Ramos (cell line): ENCODE data around the gene NECAB2.

ENCODE experiments used
- in situ Hi-C: fragments of 300-500 bp; cut with MboI; formaldehyde crosslinking; loops from one replicate; pipeline ENCODE4 v1.14.3; 2022; ENCODE audit warnings: low sequenced_read_pairs; ENCODE audit not compliant: unreplicated experiment

NECAB2 gene

DNA sequence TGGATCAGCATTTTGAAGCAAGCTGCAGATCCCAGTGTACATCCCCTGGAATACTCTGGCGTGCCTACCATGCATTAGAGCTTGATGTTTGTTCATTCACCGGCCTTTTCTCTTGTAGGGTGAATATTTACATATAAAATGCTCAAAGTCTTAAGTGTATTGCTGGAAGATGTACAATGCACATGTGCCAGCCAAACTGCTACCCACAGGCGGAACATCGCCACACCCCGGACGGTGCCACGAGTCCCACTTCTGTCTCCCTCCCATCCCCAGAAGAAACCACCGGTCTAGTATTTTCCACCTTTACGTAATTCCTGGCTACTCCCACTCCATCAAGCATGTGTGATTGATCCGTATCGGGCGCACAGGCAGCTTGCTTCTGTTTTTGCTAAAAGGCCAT is 70.4 kb downstream of the NECAB2 start:
- in situ Hi-C loops, result no loop called here

DNA sequence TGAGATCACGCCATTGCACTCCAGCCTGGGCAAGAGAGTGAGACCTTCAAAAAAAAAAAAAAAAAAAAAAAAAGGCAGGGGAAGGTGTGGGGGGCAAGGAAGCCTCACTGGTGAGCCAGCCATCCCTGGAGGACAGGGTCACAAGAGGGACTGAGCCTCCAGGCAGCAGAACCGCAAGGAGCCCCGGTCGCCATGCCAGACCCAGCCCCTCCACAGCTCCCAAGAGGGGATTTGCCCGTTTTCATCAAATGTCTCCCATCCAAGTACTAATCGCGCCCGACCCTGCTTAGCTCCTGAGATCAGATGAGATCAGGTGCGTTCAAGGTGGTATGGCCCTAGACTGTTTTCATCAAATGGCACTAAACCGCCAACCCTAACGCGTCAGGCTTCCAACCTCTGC is 71.7 kb downstream of the NECAB2 start:
- in situ Hi-C loops, result no loop called here

DNA sequence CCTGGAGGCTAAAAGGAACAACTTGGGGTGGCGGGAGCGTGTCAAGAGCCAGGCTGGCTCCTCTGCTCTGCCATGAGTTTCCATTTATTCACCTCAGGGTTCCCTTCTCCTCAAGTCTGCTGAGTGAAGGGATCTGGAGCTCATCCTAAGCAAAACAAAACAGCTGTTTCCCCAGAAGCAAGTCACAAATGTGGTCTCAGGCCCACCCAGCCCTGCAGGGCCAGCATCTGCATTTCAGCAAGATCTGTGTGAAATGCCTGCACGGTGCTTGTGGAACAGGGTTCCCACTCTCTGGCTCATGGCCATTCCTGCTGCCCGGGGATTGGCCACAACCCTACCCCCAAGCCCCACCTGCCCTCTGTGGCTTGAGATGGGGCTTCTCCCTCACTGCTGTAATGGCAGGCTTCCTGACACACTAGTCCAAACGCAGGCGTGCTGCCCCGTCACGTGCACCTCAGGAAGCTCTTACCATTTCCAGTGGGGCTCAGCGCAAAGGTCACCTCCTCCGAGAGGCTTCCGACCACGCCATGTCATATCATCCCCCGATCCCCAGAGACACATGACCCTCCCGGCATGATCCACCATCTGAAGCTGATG is 72.3 kb downstream of the NECAB2 start:
- in situ Hi-C loops, result no loop called here

DNA sequence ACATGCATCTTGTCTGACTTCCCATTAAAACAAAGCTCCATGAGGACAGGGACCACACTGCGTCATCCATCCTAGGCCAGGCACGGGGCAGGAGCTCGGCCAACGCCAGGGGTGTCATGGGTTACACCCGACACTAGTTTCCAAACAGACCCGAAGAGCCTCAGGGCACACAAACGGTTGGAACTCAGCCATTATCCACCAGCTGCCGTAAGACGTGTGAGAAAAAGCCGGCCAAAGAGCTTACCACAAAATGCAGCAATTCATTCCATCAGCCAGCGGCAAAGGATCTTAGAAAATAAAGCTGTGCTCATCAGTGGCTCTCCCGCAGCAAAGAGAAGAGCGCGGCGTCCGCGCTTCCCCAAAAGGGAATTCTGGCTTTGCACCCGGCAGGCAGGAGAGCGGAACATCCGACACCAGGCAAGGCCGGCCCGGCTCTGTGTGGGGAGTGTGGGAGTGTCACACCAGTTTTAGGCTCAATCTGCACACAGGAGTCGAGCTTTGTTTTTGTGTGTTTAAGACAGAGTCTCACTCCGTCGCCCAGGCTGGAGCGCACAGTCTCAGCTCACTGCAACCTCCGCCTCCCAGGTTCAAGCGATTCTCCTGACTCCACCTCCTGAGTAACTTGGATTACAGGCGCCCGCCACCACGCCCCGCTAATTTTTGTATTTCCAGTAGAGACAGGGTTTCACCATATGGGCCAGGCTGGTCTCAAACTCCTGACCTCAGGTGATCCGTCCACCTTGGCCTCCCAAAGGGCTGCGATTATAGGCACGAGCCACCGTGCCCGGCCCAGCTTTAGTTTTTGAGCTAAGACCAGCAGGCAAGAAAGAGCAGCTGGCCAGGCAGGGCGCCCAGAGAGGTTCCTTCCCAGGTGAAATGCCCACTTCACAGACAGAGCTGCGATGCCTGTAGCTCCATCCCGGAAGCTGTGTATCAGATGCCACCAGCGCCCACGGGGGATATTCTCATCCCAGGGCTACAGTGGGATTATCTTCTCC is 73.1 kb downstream of the NECAB2 start:
- in situ Hi-C loops, result no loop called here

DNA sequence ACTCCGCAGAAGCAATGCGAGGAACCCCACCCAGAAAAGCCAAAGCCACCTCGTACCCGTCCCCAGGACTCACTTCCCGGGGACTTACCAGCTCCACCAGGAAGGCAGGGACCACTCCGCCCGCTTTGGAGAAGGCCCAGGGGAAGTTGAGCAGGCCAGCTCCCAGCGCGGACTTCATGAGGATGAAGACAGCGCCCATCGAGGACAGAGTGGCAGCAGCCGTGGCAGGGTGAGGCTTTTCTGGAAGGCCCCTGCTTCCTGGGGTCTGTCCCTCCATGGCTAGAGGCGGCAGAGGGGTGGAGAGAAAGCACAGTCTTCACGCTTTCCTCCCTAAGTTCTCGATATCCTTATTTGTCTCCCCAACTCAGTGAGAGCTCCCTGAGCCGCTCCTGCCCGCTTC is 73.8 kb downstream of the NECAB2 start:
- in situ Hi-C loops, result no loop called here

DNA sequence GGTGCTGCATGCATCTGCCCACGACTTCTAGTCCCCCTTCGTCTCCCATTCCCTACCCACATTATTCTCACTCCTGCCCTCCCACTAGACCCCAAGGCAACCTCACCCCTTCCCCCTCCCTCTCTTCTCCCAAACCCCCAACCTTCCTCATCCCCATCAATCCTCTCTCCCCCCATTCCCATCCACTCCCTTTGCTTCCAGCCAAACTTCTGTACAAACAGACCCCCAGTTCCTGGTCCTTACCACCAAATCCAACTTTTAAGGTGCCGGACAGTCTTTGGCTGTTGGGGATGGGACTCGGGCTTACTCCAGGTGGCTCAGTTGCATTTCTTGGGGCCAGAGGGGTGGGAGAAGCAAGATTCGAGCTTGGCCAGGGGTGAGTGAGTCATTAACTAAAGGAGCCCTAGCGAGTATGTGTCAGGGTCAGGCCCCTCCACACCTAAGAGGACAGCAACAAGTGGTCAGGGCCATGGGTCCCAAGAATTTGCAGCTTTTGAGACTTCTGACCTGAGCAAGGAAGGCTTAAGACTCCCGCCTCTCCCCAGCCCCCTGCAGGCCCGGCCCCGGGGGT is 74.3 kb downstream of the NECAB2 start, which contains the start of gene SLC38A8:
SLC38A8 (minus strand) TSS at position 488 of the 571 bp plus-strand sequence. CDS start 638 bp downstream, outside the sequence.
- in situ Hi-C loops, result no loop called here

DNA sequence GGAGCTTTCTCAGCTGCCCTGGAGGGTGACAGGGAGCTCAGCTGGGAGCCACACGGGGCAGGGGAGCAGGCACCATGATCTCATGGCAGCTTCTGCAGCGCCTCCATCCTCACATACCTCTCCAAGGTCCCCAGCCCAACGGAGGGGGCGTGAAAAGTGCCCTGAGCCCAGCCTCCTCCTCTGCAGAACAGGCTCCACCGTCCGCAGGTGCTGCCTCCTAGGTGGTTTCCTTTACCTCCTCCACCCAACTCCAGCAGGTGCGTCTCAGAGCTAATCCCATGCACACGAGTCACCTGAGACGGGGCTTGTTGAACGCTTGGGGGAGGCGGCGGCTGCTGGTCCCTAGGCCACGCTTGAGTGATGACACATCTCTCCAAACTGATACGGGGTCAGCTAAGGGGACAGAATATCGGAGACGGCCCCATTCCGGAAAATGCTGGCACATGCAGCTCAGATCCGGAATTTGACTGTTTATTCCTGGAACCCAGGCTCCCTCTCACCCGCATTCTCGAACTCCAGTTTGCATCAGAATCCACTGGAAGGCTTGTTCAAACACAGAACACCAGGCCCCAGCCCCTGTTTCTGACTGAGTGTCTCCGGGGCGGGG is 74.9 kb downstream of the NECAB2 start:
- in situ Hi-C loops, result no loop called here

DNA sequence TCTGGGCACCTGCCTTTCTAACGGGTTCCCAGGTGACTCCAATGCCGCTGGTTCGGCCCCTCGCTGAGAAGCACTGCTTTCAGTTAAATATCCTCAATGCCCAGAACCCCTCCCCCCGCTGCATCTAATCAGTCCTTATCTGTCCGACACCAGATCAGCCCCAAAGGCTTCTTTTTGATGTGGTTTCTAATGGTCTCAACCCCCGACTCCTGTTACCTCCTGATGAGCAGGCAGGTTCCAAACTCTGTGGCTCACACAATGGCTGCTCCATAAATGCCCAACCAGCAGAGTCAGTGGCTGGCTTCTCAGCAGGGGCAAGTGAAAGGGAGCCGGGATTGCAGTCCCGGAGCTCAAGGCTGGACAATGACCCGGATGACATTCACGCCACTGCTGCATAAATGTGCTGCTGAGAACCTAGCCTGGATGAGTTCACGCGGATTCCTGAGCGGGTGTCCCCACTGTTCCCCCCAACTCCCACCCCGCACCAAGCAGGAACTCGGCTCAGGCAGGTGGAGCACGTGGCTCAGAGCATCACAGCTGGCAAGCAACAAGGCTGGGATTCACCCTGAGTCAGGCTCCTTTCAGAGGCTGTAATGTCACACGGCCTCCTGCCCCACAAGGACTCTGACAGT is 75.6 kb downstream of the NECAB2 start:
- in situ Hi-C loops, result no loop called here

DNA sequence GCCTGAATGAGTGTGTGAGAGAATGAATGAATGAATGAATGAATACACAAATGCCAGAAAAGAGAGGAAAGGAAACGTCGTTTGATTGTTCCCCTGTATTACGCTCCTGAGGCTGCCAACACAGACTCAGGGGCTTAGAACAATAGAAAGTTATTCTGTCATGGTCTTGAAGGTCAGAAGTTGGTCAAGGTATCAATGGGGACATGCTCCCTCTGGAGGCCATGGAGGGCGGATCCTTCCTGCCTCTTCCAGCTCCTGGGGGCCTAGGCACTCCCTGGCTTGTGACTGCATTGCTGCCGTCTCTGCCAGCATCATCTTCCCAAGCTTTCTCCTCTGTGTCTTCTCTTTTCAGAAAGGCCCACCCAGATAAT is 76.1 kb downstream of the NECAB2 start:
- in situ Hi-C loops, result no loop called here

DNA sequence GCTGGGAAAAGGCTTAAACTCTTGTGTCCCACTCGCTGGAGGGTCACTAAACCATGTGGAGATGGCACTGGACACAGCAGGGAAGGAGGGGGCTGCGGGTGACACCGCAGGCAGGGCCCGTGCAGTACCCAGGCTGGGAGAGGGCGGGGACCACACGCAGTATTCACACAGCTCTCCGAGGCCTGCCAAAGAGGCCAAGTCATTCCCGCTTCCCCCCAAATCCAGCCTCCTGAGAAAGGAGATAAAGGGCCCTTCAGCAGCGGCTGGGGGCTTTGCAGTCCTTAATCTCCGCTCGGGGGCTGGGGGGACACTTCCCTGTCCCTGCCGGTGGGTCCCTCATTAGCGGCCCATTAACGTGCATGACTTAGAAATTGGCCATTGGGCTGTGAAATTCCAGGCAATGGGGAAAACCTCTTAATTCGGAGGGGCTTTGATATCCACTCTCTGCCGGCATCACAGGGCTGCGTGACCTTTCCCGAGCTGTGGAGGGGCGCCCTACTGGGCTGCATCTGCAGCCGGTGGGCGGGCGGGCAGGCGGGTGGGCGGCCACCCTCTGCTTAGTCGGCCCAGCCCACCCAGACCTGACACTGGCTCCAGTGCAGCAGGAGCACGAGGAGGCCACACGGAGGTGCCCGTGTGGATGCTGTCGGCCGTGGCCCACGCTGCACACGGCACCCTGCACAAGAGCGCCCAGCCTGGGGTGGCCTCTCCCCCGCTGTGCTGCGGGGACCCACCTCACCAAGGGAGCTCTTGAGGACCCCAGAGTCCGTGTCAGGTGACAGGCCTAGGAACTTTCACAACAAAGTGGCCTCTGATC is 77.2 kb downstream of the NECAB2 start:
- in situ Hi-C loops, result no loop called here

DNA sequence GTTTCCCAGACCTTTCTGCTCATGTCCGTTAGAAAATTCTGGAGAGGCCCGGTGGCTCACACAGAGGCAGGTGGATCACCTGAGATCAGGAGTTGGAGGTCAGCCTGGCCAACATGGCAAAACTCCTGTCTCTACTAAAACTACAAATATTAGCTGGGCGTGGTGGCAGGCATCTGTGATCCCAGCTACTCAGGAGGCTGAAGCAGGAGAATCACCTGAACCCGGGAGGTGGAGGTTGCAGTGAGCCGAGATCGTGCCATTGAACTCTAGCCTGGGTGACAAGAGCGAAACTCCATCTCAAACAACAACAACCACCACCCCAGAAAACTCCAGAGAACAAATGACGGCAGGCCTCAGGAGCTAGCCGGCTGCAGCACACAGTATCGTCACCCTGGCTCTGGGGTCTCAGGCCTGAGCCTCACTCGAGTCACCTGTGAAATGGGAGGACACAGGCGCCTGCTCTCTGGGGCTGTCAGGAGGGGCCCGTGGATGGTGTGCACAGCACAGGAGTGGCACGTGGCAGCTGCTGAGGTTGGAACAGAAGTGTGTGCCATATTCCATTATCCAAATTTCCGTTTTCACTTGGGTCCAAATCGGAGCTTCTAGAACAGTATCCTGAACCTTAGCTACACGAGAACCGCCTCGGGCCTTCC is 77.9 kb downstream of the NECAB2 start:
- in situ Hi-C loops, result no loop called here

DNA sequence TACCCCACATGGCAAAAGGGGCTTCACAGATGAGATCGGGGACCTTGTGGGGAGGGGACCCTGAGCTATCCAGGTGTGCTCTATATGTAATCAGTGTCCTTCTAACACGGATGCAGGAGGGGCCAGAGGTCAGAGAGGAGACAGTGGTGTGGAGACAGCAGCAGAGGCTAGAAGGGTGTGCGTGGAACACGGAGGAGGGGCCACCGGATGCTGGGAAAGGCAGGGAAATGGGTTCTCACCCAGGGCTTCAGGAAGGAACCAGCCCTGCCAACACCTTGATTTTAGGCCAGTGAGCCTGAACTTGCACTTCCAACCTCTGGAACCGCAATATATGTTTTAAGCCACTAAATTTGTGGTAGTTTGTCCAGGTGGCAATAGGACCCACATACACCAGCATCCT is 79.2 kb downstream of the NECAB2 start:
- in situ Hi-C loops, result no loop called here

DNA sequence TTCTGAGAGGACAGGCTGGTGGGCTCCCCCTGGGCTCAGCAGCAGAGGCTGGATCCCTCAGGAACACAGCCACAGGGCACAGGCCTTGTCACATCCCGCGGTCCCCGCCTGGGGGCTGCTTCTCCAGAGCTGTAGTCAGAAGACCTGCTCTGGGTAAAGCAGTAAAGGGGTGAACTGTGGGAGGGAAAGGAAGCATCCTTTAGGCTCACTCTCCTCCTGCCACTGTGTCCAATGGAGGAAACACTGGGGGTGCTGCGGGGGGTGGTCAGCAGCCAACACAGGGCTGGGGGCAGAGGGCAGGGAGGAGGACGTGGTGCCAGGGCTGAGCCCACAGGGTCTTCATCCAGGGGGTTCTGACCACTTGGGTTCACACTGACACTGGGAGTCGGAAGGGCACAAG is 79.6 kb downstream of the NECAB2 start:
- in situ Hi-C loops, result no loop called here

DNA sequence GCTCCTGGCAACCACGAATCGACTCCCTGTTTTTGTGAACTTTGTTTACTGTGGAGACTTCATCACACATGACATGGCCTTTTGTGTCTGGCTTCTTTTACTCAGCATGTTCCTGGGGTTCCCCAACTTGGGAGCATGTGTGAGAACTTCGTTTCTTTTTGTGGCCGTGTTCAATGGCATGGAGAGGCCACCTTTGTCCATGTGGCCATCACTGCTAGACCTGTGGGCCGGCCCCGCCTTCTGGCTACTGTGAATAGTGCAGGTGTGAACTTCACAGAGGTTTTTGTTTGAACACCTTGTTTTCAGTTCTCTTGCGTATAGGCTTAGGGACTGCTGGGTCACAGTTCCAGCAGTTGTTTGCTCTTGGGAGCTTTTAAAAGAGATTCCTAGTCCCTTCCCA is 80.2 kb downstream of the NECAB2 start:
- in situ Hi-C loops, result no loop called here

DNA sequence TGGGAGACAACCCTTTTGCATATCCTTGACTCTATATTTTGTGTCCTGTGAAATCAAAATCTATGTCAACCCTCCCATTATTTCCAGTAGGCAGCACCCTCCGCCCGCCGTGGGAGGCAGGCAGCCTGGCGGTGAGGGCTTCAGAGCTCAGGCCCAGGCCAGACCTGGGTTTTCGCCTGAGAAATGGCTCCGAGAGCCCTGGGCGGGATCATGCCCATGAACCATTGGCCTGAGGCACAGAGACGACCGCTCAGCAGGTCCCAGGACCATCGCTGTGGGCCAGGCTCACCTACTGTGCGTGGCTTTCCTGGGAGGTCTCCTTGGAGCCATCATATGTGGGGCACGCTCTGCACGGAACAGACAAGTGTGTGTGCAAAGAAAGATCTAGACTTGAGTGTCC is 80.8 kb downstream of the NECAB2 start:
- in situ Hi-C loops, result no loop called here

DNA sequence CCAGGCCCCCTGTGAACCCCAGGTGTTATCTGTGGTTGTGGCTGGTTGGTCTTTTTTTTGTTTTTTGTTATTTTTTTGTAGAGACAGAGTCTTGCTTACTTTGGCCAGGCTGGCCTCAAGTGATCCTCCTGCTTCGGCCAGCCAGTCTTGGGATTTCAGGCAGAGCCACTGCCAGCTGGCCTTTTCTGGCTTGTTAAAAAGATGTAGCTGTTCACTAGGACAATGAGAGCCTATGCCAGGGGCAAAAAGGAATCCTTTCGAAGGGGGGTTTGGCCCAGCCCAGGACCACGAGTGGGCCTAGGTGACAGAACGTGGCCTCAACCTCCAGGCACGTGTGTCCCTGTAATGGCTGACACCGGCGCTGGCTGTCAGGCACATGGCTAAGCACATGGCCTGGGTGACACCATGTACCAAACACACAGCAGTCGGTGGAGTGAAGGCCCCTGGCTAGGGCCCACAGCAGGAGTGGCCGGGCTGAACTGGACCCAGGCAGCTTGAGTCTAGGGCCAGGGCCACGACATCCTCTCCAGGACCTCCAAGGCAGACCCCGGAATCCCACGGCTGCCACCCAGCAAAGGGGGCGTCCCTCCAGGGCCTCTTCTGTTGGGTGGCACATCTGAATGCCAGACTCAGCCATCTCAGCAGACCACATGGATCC is 81.5 kb downstream of the NECAB2 start:
- in situ Hi-C loops, result no loop called here

DNA sequence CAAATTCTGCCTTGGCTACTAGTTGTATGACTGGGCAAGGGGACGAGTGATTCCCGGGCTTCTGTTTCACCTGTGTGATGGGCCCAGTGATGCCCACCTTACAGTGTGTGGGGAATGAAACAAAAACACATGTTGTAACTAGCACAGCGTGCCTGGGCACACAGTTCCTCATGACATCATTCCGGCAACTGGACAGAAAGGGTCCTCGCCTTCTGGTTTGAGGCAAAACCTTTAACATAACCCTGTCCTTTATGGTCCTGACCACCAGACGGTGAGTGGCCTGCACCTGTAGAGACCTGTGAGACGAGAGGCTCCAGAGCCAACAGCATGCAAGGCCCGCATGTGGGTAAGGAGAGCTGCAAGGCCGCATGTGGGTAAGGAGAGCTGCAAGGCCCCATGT is 82.3 kb downstream of the NECAB2 start:
- in situ Hi-C loops, result no loop called here

DNA sequence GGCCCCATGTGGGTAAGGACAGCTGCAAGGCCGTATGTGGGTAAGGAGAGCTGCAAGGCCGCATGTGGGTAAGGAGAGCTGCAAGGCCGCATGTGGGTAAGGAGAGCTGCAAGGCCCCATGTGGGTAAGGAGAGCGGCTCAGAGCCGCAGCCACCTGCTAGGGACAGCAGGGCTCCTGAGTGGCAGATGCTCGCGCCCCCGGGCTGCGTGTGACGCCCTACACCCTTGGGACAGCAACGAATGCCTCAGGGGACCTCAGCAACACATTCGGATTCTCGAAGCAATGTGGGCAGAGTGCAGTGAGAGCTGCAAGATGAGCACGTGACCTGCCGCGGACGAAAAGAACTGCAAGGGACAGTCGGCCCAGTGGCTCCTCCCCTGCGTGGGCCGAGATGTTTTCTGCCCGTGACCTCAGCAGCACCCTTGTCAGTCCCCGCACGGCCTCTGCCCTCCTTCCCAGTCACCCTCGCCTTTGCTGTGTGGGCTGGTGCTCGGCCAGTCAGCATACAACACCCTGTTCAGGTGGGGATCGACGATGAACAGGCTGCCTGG is 84.1 kb downstream of the NECAB2 start:
- in situ Hi-C loops, result no loop called here
